HEK293T (cell line): ENCODE measurements around the gene BICC1.

Experiments used
- CTCF ChIA-PET: fragments of 350-600 bp; formaldehyde crosslinking; extraction: SDS; loops from one replicate; lab custom pipeline; 2021; ENCODE audit warnings: antibody characterized with exemption, inconsistent platforms; lab: Yijun Ruan, JAX
- POLR2A ChIA-PET: fragments of 350-600 bp; formaldehyde crosslinking; extraction: SDS; loops from one replicate; lab custom pipeline; 2020; ENCODE audit warnings: antibody characterized with exemption, inconsistent platforms; lab: Yijun Ruan, JAX
- DNase-seq: peaks from one replicate; pipeline ENCODE4 v3.0.0; 2012; ENCODE audit warnings: mixed read lengths; ENCODE audit errors: extremely low spot score
- ARNT ChIP-seq: fragments of 450-650 bp; IDR thresholded peaks from 2 replicates; pipeline ENCODE4 v1.6.1; 2017; ENCODE audit warnings: mild to moderate bottlenecking
- BHLHE40 ChIP-seq: fragments of 450-650 bp; IDR thresholded peaks from 2 replicates; pipeline ENCODE4 v1.6.1; 2016; ENCODE audit warnings: mild to moderate bottlenecking, moderate library complexity, borderline replicate concordance
- CTBP1 ChIP-seq: fragments of 450-650 bp; IDR thresholded peaks from 2 replicates; pipeline ENCODE4 v1.6.1; 2016; ENCODE audit warnings: borderline replicate concordance
- ELF4 ChIP-seq: fragments of 450-650 bp; IDR thresholded peaks from 2 replicates; pipeline ENCODE4 v1.6.1; 2017; ENCODE audit warnings: antibody characterized with exemption
- FOXA1 ChIP-seq: fragments of 450-650 bp; IDR thresholded peaks from 2 replicates; pipeline ENCODE4 v1.6.1; 2016; ENCODE audit warnings: mild to moderate bottlenecking
- FOXK2 ChIP-seq: fragments of 450-650 bp; IDR thresholded peaks from 2 replicates; pipeline ENCODE4 v1.6.1; 2016; ENCODE audit warnings: mild to moderate bottlenecking
- FOXM1 ChIP-seq: fragments of 450-650 bp; IDR thresholded peaks from 2 replicates; pipeline ENCODE4 v1.6.1; 2017; ENCODE audit warnings: mild to moderate bottlenecking, borderline replicate concordance
- HDGF ChIP-seq: fragments of 450-650 bp; IDR thresholded peaks from 2 replicates; pipeline ENCODE4 v1.6.1; 2017; ENCODE audit warnings: antibody characterized with exemption, borderline replicate concordance
- L3MBTL2 ChIP-seq: fragments of 450-650 bp; conservative IDR thresholded peaks from 2 replicates; pipeline ENCODE4 v1.6.1; 2016; ENCODE audit warnings: mild to moderate bottlenecking
- LEF1 ChIP-seq: fragments of 450-650 bp; IDR thresholded peaks from 2 replicates; pipeline ENCODE4 v1.6.1; 2017; ENCODE audit warnings: mild to moderate bottlenecking, borderline replicate concordance
- NFRKB ChIP-seq: fragments of 450-650 bp; IDR thresholded peaks from 2 replicates; pipeline ENCODE4 v1.6.1; 2016; ENCODE audit warnings: mild to moderate bottlenecking, moderate library complexity
- PKNOX1 ChIP-seq: fragments of 450-650 bp; IDR thresholded peaks from 2 replicates; pipeline ENCODE4 v1.6.1; 2016
- SP1 ChIP-seq: fragments of 450-650 bp; IDR thresholded peaks from 2 replicates; pipeline ENCODE4 v1.6.1; 2017
- SUZ12 ChIP-seq: fragments of 450-650 bp; IDR thresholded peaks from 2 replicates; pipeline ENCODE4 v1.6.1; 2016; ENCODE audit warnings: mild to moderate bottlenecking
- TARDBP ChIP-seq: fragments of 450-650 bp; IDR thresholded peaks from 2 replicates; pipeline ENCODE4 v1.6.1; 2016
- ZNF384 ChIP-seq: fragments of 450-650 bp; IDR thresholded peaks from 2 replicates; pipeline ENCODE4 v1.6.1; 2016

Gene BICC1

GRCh38 chr10:58806970-58807628 lies 294.4 kb downstream of the BICC1 start:
- no peak for TF ChIP-seq ARNT
- no peak for TF ChIP-seq BHLHE40
- TF ChIP-seq SUZ12 = no peak
- TF ChIP-seq FOXA1 = no peak
- no peak for TF ChIP-seq NFRKB
- no peak for TF ChIP-seq L3MBTL2
- TF ChIP-seq PKNOX1 = no peak
- TF ChIP-seq FOXK2 = no peak
- no peak for TF ChIP-seq SP1
- no peak for TF ChIP-seq HDGF
- no peak for TF ChIP-seq TARDBP
- no peak for TF ChIP-seq ZNF384
- no peak for TF ChIP-seq ELF4
- no peak for TF ChIP-seq FOXM1
- TF ChIP-seq LEF1 = no peak
- TF ChIP-seq CTBP1 = no peak
- CTCF ChIA-PET = no interaction called here
- POLR2A ChIA-PET = no interaction called here
- no peak for DNase-seq

- no peak for TF ChIP-seq SUZ12
- no peak for TF ChIP-seq PKNOX1
- no peak for TF ChIP-seq TARDBP
- no peak for TF ChIP-seq BHLHE40
- TF ChIP-seq FOXK2 = no peak
- TF ChIP-seq LEF1 = no peak
- TF ChIP-seq ELF4 = no peak
- TF ChIP-seq ARNT = no peak
- no peak for TF ChIP-seq SP1
- TF ChIP-seq ZNF384 = no peak
- no peak for TF ChIP-seq L3MBTL2
- no peak for TF ChIP-seq FOXM1
- TF ChIP-seq NFRKB = no peak
- no peak for TF ChIP-seq HDGF
- TF ChIP-seq FOXA1 = no peak
- TF ChIP-seq CTBP1 = no peak
- POLR2A ChIA-PET = no interaction called here
- DNase-seq = no peak
- CTCF ChIA-PET = no interaction called here
Observed at GRCh38 chr10:58807629-58808022, 295.0 kb downstream of the BICC1 start.

- no peak for DNase-seq
- ChIA-PET POLR2A (no interaction called here), CTCF (no interaction called here)
- TF ChIP-seq FOXA1 (no peak), ELF4 (no peak), TARDBP (no peak), LEF1 (no peak), FOXK2 (no peak), ZNF384 (no peak), NFRKB (no peak), CTBP1 (no peak), FOXM1 (no peak)
Observed at GRCh38 chr10:58810751-58811150, 298.1 kb downstream of the BICC1 start.

- CTCF ChIA-PET = no interaction called here
- POLR2A ChIA-PET = no interaction called here
- DNase-seq = no peak
- TF ChIP-seq LEF1 (no peak), CTBP1 (no peak), SP1 (no peak), PKNOX1 (no peak), ARNT (no peak), SUZ12 (no peak), NFRKB (no peak), BHLHE40 (no peak), FOXK2 (no peak), TARDBP (no peak), ELF4 (no peak), ZNF384 (no peak), L3MBTL2 (no peak), FOXA1 (no peak), FOXM1 (no peak)
Observed at GRCh38 chr10:58813573-58813972, 300.9 kb downstream of the BICC1 start.

GRCh38 chr10:58817201-58817846 lies 304.7 kb downstream of the BICC1 start:
- ChIA-PET POLR2A (no interaction called here), CTCF (no interaction called here)
- TF ChIP-seq CTBP1 (no peak), FOXM1 (no peak), SP1 (no peak), LEF1 (no peak), PKNOX1 (no peak), SUZ12 (no peak), BHLHE40 (no peak), ZNF384 (no peak), NFRKB (no peak), TARDBP (no peak), FOXK2 (no peak), ARNT (no peak), L3MBTL2 (no peak), ELF4 (no peak), HDGF (no peak), FOXA1 (no peak)
- no peak for DNase-seq
